K562 (cell line): ENCODE data around the gene TMEM156. TPM values are rescaled to one million over a fixed set of nuclear protein-coding genes. Genes with fewer than 3 reads are reported as not detected.
A peak's percentile ranks its signal among the peaks of the same experiment; 100 is the strongest.

Source experiments
- ATAC-seq: fragments of 200-7000 bp; cut with Tn5 transposase; 3 replicates; pipeline ENCODE4 v1.9.1; 2020; ENCODE audit warnings: moderate library complexity
- BruUV-seq: library from RNA; stranded (reverse); fragments of 400-500 nt; replicated peaks from 2 replicates; lab custom pipeline; 2021; lab: Mats Ljungman, UMichigan
- CTCF ChIA-PET: fragments of 300-600 bp; formaldehyde crosslinking; extraction: SDS; loops from one replicate; lab custom pipeline; 2021; ENCODE audit warnings: low intra/inter-chr PET ratio; lab: Yijun Ruan, JAX
- POLR2A ChIA-PET: fragments of 300-600, 350-650 bp; sonication (Branson Sonifier 250); formaldehyde crosslinking; extraction: SDS; loops from one replicate; lab custom pipeline; 2021; ENCODE audit warnings: antibody characterized with exemption, inconsistent platforms; lab: Yijun Ruan, JAX
- DNase-seq, 4 experiments: peaks; one replicate each; pipeline versions ENCODE4 v3.0.0 to v3.0.0-alpha.2; 2011 to 2018; ENCODE audit warnings: low spot score in 3 of 4, mixed read lengths in 3 of 4; ENCODE audit errors: extremely low read depth in 1 of 4
- FAIRE-seq: peaks from 2 replicates; lab custom pipeline; 2011; peaks lifted over from hg19 to GRCh38; lab: Jason Lieb, UNC
- H2AFZ ChIP-seq: 2 replicates; pipeline ENCODE4 v1.6.0; 2011; ENCODE audit warnings: low read depth, low read length, control low read depth, inconsistent platforms
- H3K27ac ChIP-seq: fragments of 200-600 bp; 3 replicates; pipeline ENCODE4 v1.8.0; 2011; ENCODE audit warnings: low read depth, mild to moderate bottlenecking, control low read depth, inconsistent platforms, low read length, moderate library complexity, mixed read lengths; ENCODE audit errors: extremely low read depth
- H3K27me3 ChIP-seq, 2 experiments: fragments of 300-600 bp in 1 of 2; 2 replicates in 1 of 2; 3 replicates in 1 of 2; pipeline versions ENCODE4 v1.6.0 to v1.8.0; 2011; ENCODE audit warnings: inconsistent platforms in 2 of 2, low read length in 2 of 2, mild to moderate bottlenecking in 1 of 2, mixed read lengths in 1 of 2, moderate library complexity in 1 of 2; ENCODE audit not compliant: control insufficient read depth in 2 of 2, insufficient read depth in 2 of 2
- H3K36me3 ChIP-seq: fragments of 300-600 bp; 3 replicates; pipeline ENCODE4 v1.8.0; 2011; ENCODE audit warnings: mild to moderate bottlenecking, low read length, inconsistent platforms; ENCODE audit not compliant: control insufficient read depth, insufficient read depth
- H3K4me1 ChIP-seq, 2 experiments: fragments of 200-600 bp in 1 of 2; replicated peaks in 1 of 2; 2 replicates in 1 of 2; 3 replicates in 1 of 2; pipeline versions ENCODE4 v1.5.1 to v1.8.0; 2011; ENCODE audit warnings: inconsistent platforms in 2 of 2, low read length in 2 of 2, mild to moderate bottlenecking in 1 of 2, mixed read lengths in 1 of 2, moderate library complexity in 1 of 2; ENCODE audit not compliant: control insufficient read depth in 2 of 2, insufficient read depth in 2 of 2
- H3K4me2 ChIP-seq: 2 replicates; pipeline ENCODE4 v1.6.1; 2011; ENCODE audit warnings: low read length, control low read depth, inconsistent platforms, mixed read lengths; ENCODE audit not compliant: insufficient read depth
- H3K4me3 ChIP-seq: fragments of 200-600 bp; sonication (generic), shearing (Covaris generic); 2 replicates; pipeline ENCODE4 v1.5.1; 2016; ENCODE audit warnings: control low read depth, inconsistent platforms
- H3K79me2 ChIP-seq: fragments of 200-600 bp; 3 replicates; pipeline ENCODE4 v1.8.0; 2011; ENCODE audit warnings: low read length, inconsistent platforms; ENCODE audit not compliant: control insufficient read depth, insufficient read depth
- H3K9ac ChIP-seq, 2 experiments: 2 replicates each; pipeline versions ENCODE4 v1.6.0 to v1.6.1; 2011; ENCODE audit warnings: low read depth in 2 of 2, low read length in 2 of 2, control low read depth in 1 of 2, inconsistent platforms in 1 of 2, mild to moderate bottlenecking in 1 of 2, mixed read lengths in 1 of 2; ENCODE audit not compliant: insufficient read depth in 1 of 2
- H3K9me1 ChIP-seq: one replicate; pipeline ENCODE4 v1.6.0; 2011; ENCODE audit warnings: inconsistent platforms, mild to moderate bottlenecking, low read length, moderate library complexity; ENCODE audit not compliant: control insufficient read depth, insufficient read depth
- H3K9me3 ChIP-seq: replicated peaks from 2 replicates; pipeline ENCODE4 v1.5.1; 2011; ENCODE audit warnings: low read depth, low read length, inconsistent platforms; ENCODE audit not compliant: control insufficient read depth, insufficient read depth
- H4K20me1 ChIP-seq: replicated peaks from 2 replicates; pipeline ENCODE4 v1.6.1; 2011; ENCODE audit warnings: low read length, inconsistent platforms, mixed read lengths; ENCODE audit not compliant: control insufficient read depth, insufficient read depth
- BRD9 ChIP-seq: fragments of 450-650 bp; IDR thresholded peaks from 2 replicates; pipeline ENCODE4 v1.6.1; 2018; ENCODE audit warnings: low read depth; ENCODE audit not compliant: partially characterized antibody
- CBX5 ChIP-seq: IDR thresholded peaks from 2 replicates; pipeline ENCODE4 v1.6.1; 2014; ENCODE audit warnings: low read depth, borderline replicate concordance
- CCNT2 ChIP-seq: IDR thresholded peaks from 2 replicates; pipeline ENCODE4 v1.6.1; 2011; ENCODE audit warnings: borderline replicate concordance, low read depth, mild to moderate bottlenecking, moderate library complexity, mixed read lengths, low read length; ENCODE audit not compliant: insufficient read length; ENCODE audit errors: extremely low read depth
- CSDE1 ChIP-seq, 2 experiments: fragments of 450-650 bp; IDR thresholded peaks; 2 replicates each; pipeline ENCODE4 v1.6.1; 2016; ENCODE audit warnings: mild to moderate bottlenecking in 1 of 2
- DACH1 ChIP-seq: fragments of 450-650 bp; IDR thresholded peaks from 2 replicates; pipeline ENCODE4 v1.6.1; 2018; ENCODE audit not compliant: partially characterized antibody
- ELF1 ChIP-seq: fragments of 200-800 bp; sonication (Bioruptor generic); IDR thresholded peaks from 2 replicates; pipeline ENCODE4 v1.6.1; 2016; ENCODE audit warnings: missing genetic modification characterization, missing compliant biosample characterization
- GATAD2B ChIP-seq: fragments of 450-650 bp; IDR thresholded peaks from 2 replicates; pipeline ENCODE4 v1.6.1; 2017; ENCODE audit warnings: mild to moderate bottlenecking, borderline replicate concordance
- HMGN3 ChIP-seq: IDR thresholded peaks from 2 replicates; pipeline ENCODE4 v1.6.1; 2011; ENCODE audit warnings: borderline replicate concordance, low read depth, mild to moderate bottlenecking, mixed read lengths, low read length; ENCODE audit not compliant: insufficient read length; ENCODE audit errors: extremely low read depth
- L3MBTL2 ChIP-seq: fragments of 450-650 bp; IDR thresholded peaks from 2 replicates; pipeline ENCODE4 v1.6.1; 2016; ENCODE audit warnings: mild to moderate bottlenecking, moderate library complexity
- SAP30 ChIP-seq: fragments of 200-600 bp; sonication (generic); IDR thresholded peaks from 2 replicates; pipeline ENCODE4 v1.6.1; 2012; ENCODE audit warnings: borderline replicate concordance, low read depth, mild to moderate bottlenecking, moderate library complexity, low read length, control low read depth, inconsistent platforms; ENCODE audit not compliant: insufficient read depth, poor library complexity, severe bottlenecking
- TCF3 ChIP-seq: sonication (generic); formaldehyde crosslinking; IDR thresholded peaks from 2 replicates; pipeline ENCODE4 v1.4.0; 2020; ENCODE audit warnings: mild to moderate bottlenecking, missing genetic modification reagents
- ZNF239 ChIP-seq: fragments of 250-450 bp; sonication (Bioruptor Pico); IDR thresholded peaks from 2 replicates; pipeline ENCODE4 v1.4.0; 2020; ENCODE audit warnings: mild to moderate bottlenecking
- ZNF347 ChIP-seq: fragments of 450-650 bp; formaldehyde crosslinking; IDR thresholded peaks from 2 replicates; pipeline ENCODE4 v1.4.0; 2020; ENCODE audit warnings: low read depth, mild to moderate bottlenecking, moderate library complexity
- ZNF431 ChIP-seq: sonication (generic); formaldehyde crosslinking; IDR thresholded peaks from 2 replicates; pipeline ENCODE4 v1.8.0; 2022; ENCODE audit warnings: mild to moderate bottlenecking, missing genetic modification reagents
- ZNF436 ChIP-seq: fragments of 250-450, 450-650 bp; sonication (Bioruptor Pico); formaldehyde crosslinking; IDR thresholded peaks from 2 replicates; pipeline ENCODE4 v1.7.0; 2020; ENCODE audit warnings: mild to moderate bottlenecking
- ZNF75A ChIP-seq: fragments of 450-650 bp; formaldehyde crosslinking; IDR thresholded peaks from 2 replicates; pipeline ENCODE4 v1.4.0; 2020; ENCODE audit warnings: mild to moderate bottlenecking
- WGBS: fragments of 100-300 bp; shearing (Covaris generic); methylation state at CpG from one replicate; pipeline ENCODE4 v1.1.6; 2016; ENCODE audit warnings: low coverage, mixed read lengths; ENCODE audit not compliant: insufficient coverage; ENCODE audit errors: missing lambda C conversion rate; 5-methylcytosine and 5-hydroxymethylcytosine counted together
- in situ Hi-C: fragments of 300-500 bp; cut with MboI; formaldehyde crosslinking; loops from 4 replicates; pipeline ENCODE4 v1.15.0; 2018; ENCODE audit warnings: inconsistent platforms, mixed read lengths
- intact Hi-C: fragments of 100-400 bp; cut with micrococcal nuclease; formaldehyde crosslinking; loops from 2 replicates; pipeline ENCODE4 v1.14.2; 2022
- polyA plus RNA-seq, 8 experiments: library from polyadenylated mRNA; depleted of rRNA in 4 of 8; stranded (reverse) in 5 of 8; unstranded in 3 of 8; fragments of >200 nt; fragmentation: Nextera tagmentation in 2 of 8; fragmentation: Illumina TruSeq in 1 of 8; extraction: Ambion mirVana in 2 of 8; extraction: Trizol in 1 of 8; gene quantifications; 2 replicates each; pipeline versions ENCODE4 v1.2.1 to v1.2.3, GENCODE V29; 2011 to 2014; ENCODE audit warnings: inconsistent platforms in 1 of 8, missing spikeins in 1 of 8
- total RNA-seq, 7 experiments: library from RNA; depleted of rRNA in 6 of 7; stranded (reverse); fragments of >200 nt in 6 of 7; fragmentation: Illumina TruSeq in 2 of 7; extraction: Trizol in 2 of 7; gene quantifications; 2 replicates each; pipeline versions ENCODE4 v1.2.1 to v1.2.3, GENCODE V29; 2011 to 2021; ENCODE audit warnings: low replicate concordance in 1 of 7
- TF ChIP-seq, protein P1 (sequence below): fragments of 450-650 bp; IDR thresholded peaks from 2 replicates; pipeline ENCODE4 v1.6.1; 2016
- TF ChIP-seq, protein P2 (sequence below): fragments of 250-450 bp; sonication (Bioruptor Pico); IDR thresholded peaks from 2 replicates; pipeline ENCODE4 v1.8.0; 2022; ENCODE audit warnings: inconsistent platforms

TMEM156 gene
- total and polyA plus RNA-seq, 9 of the 15 experiments (the other 6 are each of a cell fraction or from before 2014, with no cell fraction given) = 3.5 to 9.6 (median 6.4) TPM

DNA sequence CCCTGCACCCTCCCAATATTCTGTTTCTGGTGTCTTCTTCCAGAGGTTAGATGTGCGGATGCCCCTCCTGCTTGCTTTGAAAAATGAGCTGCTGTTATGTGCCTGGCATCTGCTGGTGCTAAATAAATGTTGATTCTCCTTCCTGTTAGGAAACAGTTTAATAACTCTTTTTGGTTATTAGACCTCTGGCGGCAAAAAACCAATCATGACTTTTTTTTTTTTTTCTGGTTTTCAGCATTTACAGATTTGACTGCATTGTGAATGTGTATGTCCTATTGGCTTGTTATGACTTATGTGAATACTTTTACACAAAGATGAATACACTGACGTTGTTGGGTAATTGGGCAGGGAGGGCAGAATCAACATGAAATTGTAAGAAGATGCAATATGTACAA lies 13.6 kb upstream of the TMEM156 start (continued):
- TF ChIP-seq, protein P1, sequence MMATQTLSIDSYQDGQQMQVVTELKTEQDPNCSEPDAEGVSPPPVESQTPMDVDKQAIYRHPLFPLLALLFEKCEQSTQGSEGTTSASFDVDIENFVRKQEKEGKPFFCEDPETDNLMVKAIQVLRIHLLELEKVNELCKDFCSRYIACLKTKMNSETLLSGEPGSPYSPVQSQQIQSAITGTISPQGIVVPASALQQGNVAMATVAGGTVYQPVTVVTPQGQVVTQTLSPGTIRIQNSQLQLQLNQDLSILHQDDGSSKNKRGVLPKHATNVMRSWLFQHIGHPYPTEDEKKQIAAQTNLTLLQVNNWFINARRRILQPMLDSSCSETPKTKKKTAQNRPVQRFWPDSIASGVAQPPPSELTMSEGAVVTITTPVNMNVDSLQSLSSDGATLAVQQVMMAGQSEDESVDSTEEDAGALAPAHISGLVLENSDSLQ = no peak
- TF ChIP-seq ZNF431 (CRISPR knock-in tag) (0 out of 2 replicates have a peak, but pooled peaks have one; percentile 38), CBX5 (no peak)

DNA sequence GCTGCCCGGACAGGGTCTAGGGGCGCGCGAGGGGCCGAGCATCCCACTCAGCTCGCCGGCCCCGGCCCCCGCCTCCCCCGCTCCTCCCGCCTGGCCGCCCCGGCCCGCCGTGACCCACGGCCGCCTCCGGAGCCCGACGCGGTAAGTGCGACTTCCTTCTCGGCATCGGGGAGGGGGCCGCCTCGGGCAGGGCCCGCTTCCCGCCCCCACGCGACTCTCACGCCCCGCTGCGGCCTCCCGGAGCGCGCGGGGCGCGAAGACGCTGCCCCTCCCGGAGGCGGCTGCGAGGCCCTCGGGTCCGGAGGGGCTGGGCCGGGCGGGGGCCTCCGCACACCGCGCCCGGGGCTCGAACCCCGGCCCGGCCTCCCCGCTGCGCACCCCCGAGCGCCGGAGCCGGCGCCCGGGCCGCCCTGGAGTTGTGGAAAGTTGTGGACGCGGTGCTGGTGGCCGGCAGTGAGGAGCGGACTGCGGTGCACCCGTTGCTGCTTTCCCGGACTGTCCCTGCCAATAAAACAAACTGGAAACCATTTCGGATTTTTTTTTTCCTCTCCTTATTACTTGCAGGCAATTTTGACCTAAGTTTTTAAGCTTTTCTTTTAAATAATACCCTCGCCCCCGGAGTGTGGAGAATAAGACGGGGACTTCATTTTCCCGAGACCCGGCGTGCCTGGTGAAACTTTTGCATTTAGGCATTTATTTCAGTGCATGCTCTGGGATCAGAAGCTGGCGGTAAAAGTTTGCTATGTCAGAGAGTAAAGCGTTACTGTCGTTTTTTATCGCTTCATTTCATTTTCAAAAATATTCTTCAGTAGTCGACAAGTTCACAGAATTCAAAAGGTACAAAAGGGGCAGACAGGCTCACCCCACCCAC lies 13.0 kb upstream of the TMEM156 start:
- peak; percentile 72 to 77 (median 76) for DNase-seq
- no peaks in the 10 kb centered on the region for H3K9me1 ChIP-seq
- BruUV-seq = no TSS peak
- no peaks in the 10 kb centered on the region for H4K20me1 ChIP-seq
- H3K27ac ChIP-seq = peak overlapping the region; percentile 83
- CTCF ChIA-PET = no interaction called here
- POLR2A ChIA-PET = interaction anchor here (0.6 to 1.5 kb wide), 7 partner anchors 9 to 695 kb away, joined by 3 to 8 read pairs (median 4); no protein-coding TSS in a partner anchor
- peak; percentile 75 for ATAC-seq
- H3K4me3 ChIP-seq = peak overlapping the region; percentile 71
- H3K9me3 ChIP-seq = no peaks in the 10 kb centered on the region
- H3K4me1 ChIP-seq = peaks cover 0 to 15% of the 10 kb centered on the region in 2 experiments; a peak in 3 of 5 replicates
- H2AFZ ChIP-seq = peak overlapping the region; percentile 69
- in situ Hi-C loops (no loop called here), intact Hi-C loops (loop anchor here (2.0 to 5.0 kb wide), 3 partner anchors 20 to 143 kb away; no protein-coding TSS in a partner anchor)
- H3K79me2 ChIP-seq = peaks cover 31% of the 10 kb centered on the region
- under 1% methylated on average over 19 of the region's 82 CpGs for WGBS
- no peaks in the 10 kb centered on the region for H3K36me3 ChIP-seq
- H3K9ac ChIP-seq = peak overlapping the region; percentile 73 to 93
- peak; percentile 23 for FAIRE-seq
- peak overlapping the region; percentile 70 for H3K4me2 ChIP-seq
- no peaks in the 10 kb centered on the region for H3K27me3 ChIP-seq
- TF ChIP-seq TCF3 = no peak
- no peak for TF ChIP-seq DACH1
- TF ChIP-seq BRD9 = no peak
- no peak for TF ChIP-seq ZNF75A
- TF ChIP-seq, protein P2, sequence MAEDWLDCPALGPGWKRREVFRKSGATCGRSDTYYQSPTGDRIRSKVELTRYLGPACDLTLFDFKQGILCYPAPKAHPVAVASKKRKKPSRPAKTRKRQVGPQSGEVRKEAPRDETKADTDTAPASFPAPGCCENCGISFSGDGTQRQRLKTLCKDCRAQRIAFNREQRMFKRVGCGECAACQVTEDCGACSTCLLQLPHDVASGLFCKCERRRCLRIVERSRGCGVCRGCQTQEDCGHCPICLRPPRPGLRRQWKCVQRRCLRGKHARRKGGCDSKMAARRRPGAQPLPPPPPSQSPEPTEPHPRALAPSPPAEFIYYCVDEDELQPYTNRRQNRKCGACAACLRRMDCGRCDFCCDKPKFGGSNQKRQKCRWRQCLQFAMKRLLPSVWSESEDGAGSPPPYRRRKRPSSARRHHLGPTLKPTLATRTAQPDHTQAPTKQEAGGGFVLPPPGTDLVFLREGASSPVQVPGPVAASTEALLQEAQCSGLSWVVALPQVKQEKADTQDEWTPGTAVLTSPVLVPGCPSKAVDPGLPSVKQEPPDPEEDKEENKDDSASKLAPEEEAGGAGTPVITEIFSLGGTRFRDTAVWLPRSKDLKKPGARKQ (CRISPR knock-in tag) = no peak
- TF ChIP-seq ZNF239 = no peak
- TF ChIP-seq ZNF436 (CRISPR knock-in tag) = no peak
- TF ChIP-seq CSDE1 (IDR thresholded peaks at IDR 0.05) = no peak
- peak; percentile 46 for TF ChIP-seq L3MBTL2
- TF ChIP-seq HMGN3 = peak; percentile 58
- no peak for TF ChIP-seq ELF1 (tag)
- peak; percentile 69 for TF ChIP-seq CCNT2
- no peak for TF ChIP-seq ZNF347 (CRISPR knock-in tag)
- TF ChIP-seq GATAD2B = peak; percentile 94
- no peak for TF ChIP-seq SAP30
